Measurements from ENCODE around the gene TMIGD2. TPM values are rescaled to one million over a fixed set of nuclear protein-coding genes. Genes with fewer than 3 reads are reported as not detected.
A peak's percentile ranks its signal among the peaks of the same experiment; 100 is the strongest.

Gene TMIGD2
- total RNA-seq, 1 experiment from 2014 or later = not detected

DNA sequence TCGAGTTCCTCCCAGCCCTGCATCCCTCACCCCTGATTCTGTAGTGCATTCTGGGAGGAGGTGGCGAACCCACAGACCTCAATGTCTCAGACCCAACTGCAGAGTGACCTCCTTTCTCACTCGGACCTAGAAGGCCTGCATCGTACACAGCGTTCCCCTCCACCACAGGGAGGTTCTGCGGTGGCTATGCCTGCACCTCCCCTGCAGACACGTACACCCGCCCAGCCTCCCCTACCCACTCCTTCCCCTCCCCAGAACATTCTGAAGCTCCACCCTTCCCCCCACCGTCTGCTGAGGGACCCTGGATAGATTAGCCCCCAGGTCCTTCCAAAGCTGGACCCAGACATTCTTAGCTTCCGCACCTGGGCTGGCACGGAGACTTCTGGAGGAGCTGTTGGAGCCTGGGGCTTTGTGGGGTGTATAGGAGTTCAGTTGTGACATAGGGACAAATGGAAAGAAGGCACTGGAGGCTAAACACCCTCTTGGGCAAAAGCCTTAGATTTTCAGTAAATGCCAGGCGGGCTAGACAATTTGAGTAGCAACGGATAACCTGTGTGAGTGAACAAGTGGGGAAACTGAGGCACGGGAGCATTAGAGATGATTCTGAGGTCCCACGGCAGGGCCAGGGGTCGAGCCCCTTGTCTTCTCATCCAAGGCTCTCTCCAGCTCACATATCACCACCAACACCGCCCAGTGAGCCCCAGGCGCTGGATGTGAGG, 1.8 kb upstream of the TMIGD2 start:
- CTCF ChIA-PET = no interaction called here
- TF ChIP-seq TCF7L2 (IDR thresholded peaks at IDR 0.05; ENCODE audit: low read depth, low read length) = no peak
- TF ChIP-seq, protein P1, sequence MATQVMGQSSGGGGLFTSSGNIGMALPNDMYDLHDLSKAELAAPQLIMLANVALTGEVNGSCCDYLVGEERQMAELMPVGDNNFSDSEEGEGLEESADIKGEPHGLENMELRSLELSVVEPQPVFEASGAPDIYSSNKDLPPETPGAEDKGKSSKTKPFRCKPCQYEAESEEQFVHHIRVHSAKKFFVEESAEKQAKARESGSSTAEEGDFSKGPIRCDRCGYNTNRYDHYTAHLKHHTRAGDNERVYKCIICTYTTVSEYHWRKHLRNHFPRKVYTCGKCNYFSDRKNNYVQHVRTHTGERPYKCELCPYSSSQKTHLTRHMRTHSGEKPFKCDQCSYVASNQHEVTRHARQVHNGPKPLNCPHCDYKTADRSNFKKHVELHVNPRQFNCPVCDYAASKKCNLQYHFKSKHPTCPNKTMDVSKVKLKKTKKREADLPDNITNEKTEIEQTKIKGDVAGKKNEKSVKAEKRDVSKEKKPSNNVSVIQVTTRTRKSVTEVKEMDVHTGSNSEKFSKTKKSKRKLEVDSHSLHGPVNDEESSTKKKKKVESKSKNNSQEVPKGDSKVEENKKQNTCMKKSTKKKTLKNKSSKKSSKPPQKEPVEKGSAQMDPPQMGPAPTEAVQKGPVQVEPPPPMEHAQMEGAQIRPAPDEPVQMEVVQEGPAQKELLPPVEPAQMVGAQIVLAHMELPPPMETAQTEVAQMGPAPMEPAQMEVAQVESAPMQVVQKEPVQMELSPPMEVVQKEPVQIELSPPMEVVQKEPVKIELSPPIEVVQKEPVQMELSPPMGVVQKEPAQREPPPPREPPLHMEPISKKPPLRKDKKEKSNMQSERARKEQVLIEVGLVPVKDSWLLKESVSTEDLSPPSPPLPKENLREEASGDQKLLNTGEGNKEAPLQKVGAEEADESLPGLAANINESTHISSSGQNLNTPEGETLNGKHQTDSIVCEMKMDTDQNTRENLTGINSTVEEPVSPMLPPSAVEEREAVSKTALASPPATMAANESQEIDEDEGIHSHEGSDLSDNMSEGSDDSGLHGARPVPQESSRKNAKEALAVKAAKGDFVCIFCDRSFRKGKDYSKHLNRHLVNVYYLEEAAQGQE (IDR thresholded peaks at IDR 0.05; ENCODE audit: insufficient read depth in 1 of 2, low read depth in 2 of 2, low read length in 1 of 2) = no peak
- TF ChIP-seq SIN3A (IDR thresholded peaks at IDR 0.05; ENCODE audit: borderline replicate concordance, insufficient read depth, low read depth, low read length) = no peak
- TF ChIP-seq POLR2AphosphoS5 (IDR thresholded peaks at IDR 0.05; ENCODE audit: low read depth, low read length) = no peak
- no peak for TF ChIP-seq CTCF (IDR thresholded peaks at IDR 0.05)
- no peaks in the 10 kb centered on the region for H3K9me3 ChIP-seq (ENCODE audit: control insufficient read depth, insufficient read depth, low read depth, low read length)
- in situ Hi-C loops (cut with HindIII; ENCODE audit: low pct_unique_long_range_greater_than_20kb, low sequenced_read_pairs) = no loop called here
- POLR2A ChIA-PET = interaction anchor here (0.5 to 0.6 kb wide), 3 partner anchors 30 to 1353 kb away, joined by 3 to 6 read pairs (median 5); no protein-coding TSS in a partner anchor
- DNase-seq (ENCODE audit: low read depth, low spot score) = no peak
- no peaks in the 10 kb centered on the region for H3K36me3 ChIP-seq (ENCODE audit: control insufficient read depth, insufficient read depth, low read length)
- H3K27me3 ChIP-seq (ENCODE audit: control insufficient read depth, insufficient read depth, low read length) = no peaks in the 10 kb centered on the region
- H3K4me3 ChIP-seq (ENCODE audit: low read depth in 2 of 2, low read length in 2 of 2) = peak overlapping the region; percentile 21 to 37; a peak in 3 of 4 replicates
- intact Hi-C loops (cut with micrococcal nuclease; ENCODE audit: unreplicated experiment) = no loop called here
- peaks cover 5% of the 10 kb centered on the region for H3K4me1 ChIP-seq (ENCODE audit: control insufficient read depth, insufficient read depth, low read length)
- no peak overlapping the region for H3K27ac ChIP-seq (ENCODE audit: low read length)
- BruUV-seq (replicated peaks) = no TSS peak
- ATAC-seq = no peak

GRCh38 chr19:4301590-4302242, 473 bp downstream of the TMIGD2 start:
- Histone ChIP-seq H3K36me3 (ENCODE audit: control insufficient read depth, insufficient read depth, low read length) (no peaks in the 10 kb centered on the region), H3K4me3 (ENCODE audit: low read depth in 2 of 2, low read length in 2 of 2) (no peak overlapping the region), H3K4me1 (ENCODE audit: control insufficient read depth, insufficient read depth, low read length) (peaks cover 5% of the 10 kb centered on the region), H3K27me3 (ENCODE audit: control insufficient read depth, insufficient read depth, low read length) (no peaks in the 10 kb centered on the region), H3K27ac (ENCODE audit: low read length) (no peak overlapping the region), H3K9me3 (ENCODE audit: control insufficient read depth, insufficient read depth, low read depth, low read length) (no peaks in the 10 kb centered on the region)
- in situ Hi-C loops (cut with HindIII; ENCODE audit: low pct_unique_long_range_greater_than_20kb, low sequenced_read_pairs) = no loop called here
- no TSS peak for BruUV-seq (replicated peaks)
- CTCF ChIA-PET = no interaction called here
- TF ChIP-seq SIN3A (IDR thresholded peaks at IDR 0.05; ENCODE audit: borderline replicate concordance, insufficient read depth, low read depth, low read length) (no peak), POLR2AphosphoS5 (IDR thresholded peaks at IDR 0.05; ENCODE audit: low read depth, low read length) (no peak), TCF7L2 (IDR thresholded peaks at IDR 0.05; ENCODE audit: low read depth, low read length) (no peak), CTCF (IDR thresholded peaks at IDR 0.05) (no peak)
- TF ChIP-seq, protein P1 (IDR thresholded peaks at IDR 0.05; ENCODE audit: insufficient read depth in 1 of 2, low read depth in 2 of 2, low read length in 1 of 2) = no peak
- peak; percentile 59; the same call in 1 of the 2 replicates for ATAC-seq
- DNase-seq (ENCODE audit: low read depth, low spot score) = no peak
- POLR2A ChIA-PET = no interaction called here
- intact Hi-C loops (cut with micrococcal nuclease; ENCODE audit: unreplicated experiment) = no loop called here
